ENCODE measurements around the gene EMC10. TPM values are rescaled to one million over a fixed set of nuclear protein-coding genes. Genes with fewer than 3 reads are reported as not detected.

Gene EMC10
- total and polyA plus RNA-seq, 2 donors (not counting 3 experiments of a cell fraction or from before 2014, with no cell fraction given), result 106 to 111 TPM

- Histone ChIP-seq H3K36me3 (ENCODE audit: control insufficient read depth in 2 of 2, extremely low read depth in 1 of 2, insufficient read depth in 2 of 2, low read length in 2 of 2) (no peaks in the 10 kb centered on the region), H3K4me3 (replicated peaks in 1 of 3; ENCODE audit: insufficient read depth in 1 of 3, low read depth in 1 of 3, low read length in 3 of 3) (no peak overlapping the region), H3K9me1 (replicated peaks; ENCODE audit: control insufficient read depth, extremely low read depth, insufficient read depth, low read length) (no peaks in the 10 kb centered on the region), H3K27me3 (ENCODE audit: control insufficient read depth in 2 of 2, insufficient read depth in 2 of 2, low read length in 2 of 2) (no peaks in the 10 kb centered on the region), H3K4me2 (ENCODE audit: insufficient read depth, low read length) (no peak overlapping the region), H3K79me2 (ENCODE audit: control insufficient read depth, insufficient read depth, low read length) (no peaks in the 10 kb centered on the region), H2AFZ (ENCODE audit: low read depth, low read length) (no peak overlapping the region), H3K9me3 (replicated peaks; ENCODE audit: control insufficient read depth, insufficient read depth, low read length) (no peaks in the 10 kb centered on the region), H3K27ac (ENCODE audit: insufficient read depth, low read depth, low read length) (no peak overlapping the region), H4K20me1 (replicated peaks; ENCODE audit: control insufficient read depth, extremely low read depth, insufficient read depth, low read length) (no peaks in the 10 kb centered on the region), H3K9ac (replicated peaks; ENCODE audit: extremely low read depth, insufficient read depth, low read length) (no peak overlapping the region), H3K4me1 (ENCODE audit: control insufficient read depth, extremely low read depth, insufficient read depth, low read length) (peaks cover 7% of the 10 kb centered on the region)
- TF ChIP-seq POLR2AphosphoS5 (IDR thresholded peaks at IDR 0.05; ENCODE audit: insufficient read depth, low read depth, low read length), result no peak
- TF ChIP-seq MYC (IDR thresholded peaks at IDR 0.05; ENCODE audit: low read depth, low read length), result no peak
- no peak for TF ChIP-seq EZH2 (IDR thresholded peaks at IDR 0.05; ENCODE audit: borderline replicate concordance, low read depth, low read length, severe bottlenecking)
- TF ChIP-seq, protein P1, sequence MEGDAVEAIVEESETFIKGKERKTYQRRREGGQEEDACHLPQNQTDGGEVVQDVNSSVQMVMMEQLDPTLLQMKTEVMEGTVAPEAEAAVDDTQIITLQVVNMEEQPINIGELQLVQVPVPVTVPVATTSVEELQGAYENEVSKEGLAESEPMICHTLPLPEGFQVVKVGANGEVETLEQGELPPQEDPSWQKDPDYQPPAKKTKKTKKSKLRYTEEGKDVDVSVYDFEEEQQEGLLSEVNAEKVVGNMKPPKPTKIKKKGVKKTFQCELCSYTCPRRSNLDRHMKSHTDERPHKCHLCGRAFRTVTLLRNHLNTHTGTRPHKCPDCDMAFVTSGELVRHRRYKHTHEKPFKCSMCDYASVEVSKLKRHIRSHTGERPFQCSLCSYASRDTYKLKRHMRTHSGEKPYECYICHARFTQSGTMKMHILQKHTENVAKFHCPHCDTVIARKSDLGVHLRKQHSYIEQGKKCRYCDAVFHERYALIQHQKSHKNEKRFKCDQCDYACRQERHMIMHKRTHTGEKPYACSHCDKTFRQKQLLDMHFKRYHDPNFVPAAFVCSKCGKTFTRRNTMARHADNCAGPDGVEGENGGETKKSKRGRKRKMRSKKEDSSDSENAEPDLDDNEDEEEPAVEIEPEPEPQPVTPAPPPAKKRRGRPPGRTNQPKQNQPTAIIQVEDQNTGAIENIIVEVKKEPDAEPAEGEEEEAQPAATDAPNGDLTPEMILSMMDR (IDR thresholded peaks at IDR 0.05; ENCODE audit: extremely low read depth in 1 of 2, insufficient read depth in 1 of 2, low read depth in 1 of 2, low read length in 2 of 2), result no peak
- no peak for TF ChIP-seq MAX (IDR thresholded peaks at IDR 0.05; ENCODE audit: insufficient read depth, insufficient read length)
- no peak for TF ChIP-seq FOS (IDR thresholded peaks at IDR 0.05; ENCODE audit: borderline replicate concordance, insufficient read depth, low read length)
- dilution Hi-C loops (cut with MboI; ENCODE audit: extremely low pct_ligation_motif_present, low sequenced_read_pairs), result no loop called here
- POLR2A ChIA-PET, result no interaction called here
- DNase-seq (ENCODE audit: low read depth, low spot score) (no peak), FAIRE-seq (no peak)
- no TSS peak for BruUV-seq (replicated peaks)
- intact Hi-C loops (cut with micrococcal nuclease), result no loop called here
- CTCF ChIA-PET, result no interaction called here
These were observed 30.4 kb downstream of the EMC10 start for GRCh38 chr19:50506700-50507099.

DNA sequence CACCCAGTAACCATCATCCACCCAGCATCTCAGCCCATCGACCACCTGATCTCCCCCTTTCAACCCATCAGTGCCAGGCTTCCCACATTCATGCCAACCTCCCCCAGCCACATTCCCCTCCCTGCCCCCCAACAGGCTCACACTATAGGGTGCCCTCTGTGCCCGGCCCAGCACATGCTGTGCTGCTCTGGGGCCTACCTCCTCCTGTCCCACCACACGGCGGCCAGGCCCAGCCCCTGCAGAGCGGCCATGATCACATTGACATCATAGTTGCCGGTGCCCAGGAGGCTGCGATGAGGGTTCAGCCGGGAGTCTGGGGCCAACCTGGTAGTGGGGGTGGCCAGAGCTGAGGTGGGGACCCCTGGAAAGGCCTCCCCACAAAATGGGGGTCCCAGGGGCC lies 31.1 kb downstream of the EMC10 start:
- H3K4me3 ChIP-seq (replicated peaks in 1 of 3; ENCODE audit: insufficient read depth in 1 of 3, low read depth in 1 of 3, low read length in 3 of 3), result no peak overlapping the region
- FAIRE-seq (no peak), DNase-seq (ENCODE audit: low read depth, low spot score) (no peak)
- no peak overlapping the region for H3K27ac ChIP-seq (ENCODE audit: insufficient read depth, low read depth, low read length)
- H2AFZ ChIP-seq (ENCODE audit: low read depth, low read length), result no peak overlapping the region
- no TSS peak for BruUV-seq (replicated peaks)
- H3K9me3 ChIP-seq (replicated peaks; ENCODE audit: control insufficient read depth, insufficient read depth, low read length), result no peaks in the 10 kb centered on the region
- no peaks in the 10 kb centered on the region for H3K9me1 ChIP-seq (replicated peaks; ENCODE audit: control insufficient read depth, extremely low read depth, insufficient read depth, low read length)
- intact Hi-C loops (cut with micrococcal nuclease), result no loop called here
- H3K4me2 ChIP-seq (ENCODE audit: insufficient read depth, low read length), result no peak overlapping the region
- no peaks in the 10 kb centered on the region for H3K27me3 ChIP-seq (ENCODE audit: control insufficient read depth in 2 of 2, insufficient read depth in 2 of 2, low read length in 2 of 2)
- H4K20me1 ChIP-seq (replicated peaks; ENCODE audit: control insufficient read depth, extremely low read depth, insufficient read depth, low read length), result no peaks in the 10 kb centered on the region
- H3K9ac ChIP-seq (replicated peaks; ENCODE audit: extremely low read depth, insufficient read depth, low read length), result no peak overlapping the region
- dilution Hi-C loops (cut with MboI; ENCODE audit: extremely low pct_ligation_motif_present, low sequenced_read_pairs), result no loop called here
- no peaks in the 10 kb centered on the region for H3K36me3 ChIP-seq (ENCODE audit: control insufficient read depth in 2 of 2, extremely low read depth in 1 of 2, insufficient read depth in 2 of 2, low read length in 2 of 2)
- peaks cover 7% of the 10 kb centered on the region for H3K4me1 ChIP-seq (ENCODE audit: control insufficient read depth, extremely low read depth, insufficient read depth, low read length)
- POLR2A ChIA-PET, result no interaction called here
- TF ChIP-seq, protein P1 (IDR thresholded peaks at IDR 0.05; ENCODE audit: extremely low read depth in 1 of 2, insufficient read depth in 1 of 2, low read depth in 1 of 2, low read length in 2 of 2), result no peak
- no peak for TF ChIP-seq EZH2 (IDR thresholded peaks at IDR 0.05; ENCODE audit: borderline replicate concordance, low read depth, low read length, severe bottlenecking)
- TF ChIP-seq FOS (IDR thresholded peaks at IDR 0.05; ENCODE audit: borderline replicate concordance, insufficient read depth, low read length), result no peak
- TF ChIP-seq MYC (IDR thresholded peaks at IDR 0.05; ENCODE audit: low read depth, low read length), result no peak
- no peak for TF ChIP-seq GATA2 (IDR thresholded peaks at IDR 0.05; ENCODE audit: insufficient read depth, insufficient read length, low read depth, low read length)
- TF ChIP-seq POLR2A (IDR thresholded peaks at IDR 0.05; ENCODE audit: low read depth, low read length), result no peak
- H3K79me2 ChIP-seq (ENCODE audit: control insufficient read depth, insufficient read depth, low read length), result no peaks in the 10 kb centered on the region
- CTCF ChIA-PET, result no interaction called here
